H1 (cell line): ENCODE measurements around the gene WSCD1. TPM values are rescaled to one million over a fixed set of nuclear protein-coding genes. Genes with fewer than 3 reads are reported as not detected.

Source experiments
- CTCF ChIA-PET: fragments of 300-600 bp; sonication (Branson Sonifier 250); formaldehyde crosslinking; loops from one replicate; lab custom pipeline; 2021; ENCODE audit not compliant: partially characterized antibody; lab: Charles Lee
- POLR2A ChIA-PET: fragments of 300-600 bp; sonication (Branson Sonifier 250); formaldehyde crosslinking; loops from one replicate; lab custom pipeline; 2021; ENCODE audit warnings: inconsistent platforms; ENCODE audit not compliant: partially characterized antibody; lab: Charles Lee
- DNase-seq, 2 experiments: peaks; one replicate each; pipeline versions ENCODE4 v3.0.0 to v3.0.0-alpha.2; 2010 to 2022; ENCODE audit warnings: low spot score in 2 of 2, low read depth in 1 of 2, mixed read lengths in 1 of 2
- FAIRE-seq: peaks from 2 replicates; lab custom pipeline; 2011; peaks lifted over from hg19 to GRCh38; lab: Jason Lieb, UNC
- H2AFZ ChIP-seq: 2 replicates; pipeline ENCODE4 v1.8.1; 2012; ENCODE audit warnings: low read length, inconsistent platforms
- H2AK5ac ChIP-seq: 2 replicates; pipeline ENCODE4 v1.6.1; 2013; ENCODE audit warnings: low read depth, low read length
- H2BK120ac ChIP-seq: replicated peaks from 2 replicates; pipeline ENCODE3; 2013; ENCODE audit warnings: low read depth, low read length, inconsistent platforms
- H2BK12ac ChIP-seq: 2 replicates; pipeline ENCODE4 v1.6.1; 2013; ENCODE audit warnings: low read depth, low read length
- H2BK15ac ChIP-seq: 2 replicates; pipeline ENCODE4 v1.6.1; 2013; ENCODE audit warnings: low read length
- H2BK20ac ChIP-seq: 2 replicates; pipeline ENCODE4 v1.6.1; 2013; ENCODE audit warnings: low read length
- H2BK5ac ChIP-seq: 2 replicates; pipeline ENCODE4 v1.6.1; 2013; ENCODE audit warnings: low read depth, low read length
- H3K14ac ChIP-seq: 2 replicates; pipeline ENCODE4 v1.6.1; 2013; ENCODE audit warnings: inconsistent platforms; ENCODE audit not compliant: insufficient read length
- H3K18ac ChIP-seq: 2 replicates; pipeline ENCODE4 v1.6.1; 2013; ENCODE audit warnings: low read length; ENCODE audit errors: extremely low read depth
- H3K23ac ChIP-seq: 2 replicates; pipeline ENCODE4 v1.6.1; 2013; ENCODE audit warnings: inconsistent platforms; ENCODE audit not compliant: insufficient read length
- H3K23me2 ChIP-seq: 2 replicates; pipeline ENCODE4 v1.6.1; 2013; ENCODE audit warnings: low read depth, low read length
- H3K27ac ChIP-seq: 2 replicates; pipeline ENCODE4 v1.6.1; 2011; ENCODE audit warnings: low read depth, low read length, inconsistent platforms
- H3K27me3 ChIP-seq, 4 experiments: replicated peaks in 1 of 4; 1 replicate in 1 of 4; 2 replicates in 3 of 4; pipeline versions ENCODE4 v1.6.1 to v1.8.1; 2011 to 2013; ENCODE audit warnings: low read length in 3 of 4, mild to moderate bottlenecking in 3 of 4, inconsistent platforms in 2 of 4, mixed read lengths in 2 of 4, moderate library complexity in 1 of 4; ENCODE audit not compliant: control insufficient read depth in 3 of 4, insufficient read depth in 3 of 4; ENCODE audit errors: extremely low read depth in 1 of 4
- H3K36me3 ChIP-seq, 4 experiments: 2 replicates each; pipeline versions ENCODE4 v1.6.1 to v1.8.1; 2011 to 2013; ENCODE audit warnings: mild to moderate bottlenecking in 4 of 4, low read length in 3 of 4, moderate library complexity in 2 of 4, control low read depth in 1 of 4, inconsistent platforms in 1 of 4; ENCODE audit not compliant: insufficient read depth in 4 of 4, control insufficient read depth in 2 of 4
- H3K4ac ChIP-seq: replicated peaks from 2 replicates; pipeline ENCODE3; 2013; ENCODE audit warnings: low read length, low read depth, mixed read lengths, inconsistent platforms; ENCODE audit not compliant: insufficient read length
- H3K4me1 ChIP-seq, 4 experiments: replicated peaks in 1 of 4; 1 replicate in 1 of 4; 2 replicates in 3 of 4; pipeline versions ENCODE4 v1.6.1 to v1.8.1; 2011 to 2013; ENCODE audit warnings: low read length in 3 of 4, inconsistent platforms in 2 of 4, mixed read lengths in 1 of 4; ENCODE audit not compliant: insufficient read depth in 4 of 4, control insufficient read depth in 3 of 4
- H3K4me2 ChIP-seq, 2 experiments: 2 replicates each; pipeline versions ENCODE4 v1.6.1 to v1.8.1; 2011 to 2013; ENCODE audit warnings: low read depth in 2 of 2, low read length in 2 of 2, control low read depth in 1 of 2, inconsistent platforms in 1 of 2, mild to moderate bottlenecking in 1 of 2; ENCODE audit not compliant: insufficient read depth in 1 of 2
- H3K4me3 ChIP-seq, 4 experiments: fragments of 200-600, 300-600 bp in 1 of 4; sonication (generic), shearing (Covaris generic), sonication (Bioruptor Twin) in 1 of 4; 2 replicates each; pipeline versions ENCODE4 v1.5.1 to v1.8.1; 2011 to 2016; ENCODE audit warnings: low read length in 4 of 4, low read depth in 3 of 4, control low read depth in 2 of 4, inconsistent platforms in 2 of 4, mild to moderate bottlenecking in 2 of 4, mixed read lengths in 1 of 4, moderate library complexity in 1 of 4; ENCODE audit not compliant: insufficient read depth in 2 of 4; ENCODE audit errors: extremely low read depth in 1 of 4
- H3K56ac ChIP-seq: replicated peaks from 2 replicates; pipeline ENCODE3; 2013; ENCODE audit warnings: low read depth, mild to moderate bottlenecking, mixed read lengths, low read length, inconsistent platforms; ENCODE audit not compliant: insufficient read length
- H3K79me1 ChIP-seq: 2 replicates; pipeline ENCODE4 v1.6.1; 2013; ENCODE audit warnings: low read depth, low read length, control low read depth
- H3K79me2 ChIP-seq, 2 experiments: 2 replicates each; pipeline versions ENCODE4 v1.6.1 to v1.8.1; 2012 to 2013; ENCODE audit warnings: low read length in 2 of 2, mild to moderate bottlenecking in 2 of 2, inconsistent platforms in 1 of 2; ENCODE audit not compliant: insufficient read depth in 2 of 2, control insufficient read depth in 1 of 2
- H3K9ac ChIP-seq, 4 experiments: replicated peaks in 1 of 4; 1 replicate in 1 of 4; 2 replicates in 3 of 4; pipeline versions ENCODE4 v1.6.1 to v1.8.1; 2011 to 2013; ENCODE audit warnings: low read depth in 3 of 4, low read length in 3 of 4, control low read depth in 2 of 4, mild to moderate bottlenecking in 2 of 4, moderate library complexity in 2 of 4, inconsistent platforms in 1 of 4; ENCODE audit errors: extremely low read depth in 1 of 4
- H3K9me3 ChIP-seq, 2 experiments: 2 replicates each; pipeline versions ENCODE4 v1.6.1 to v1.8.1; 2012 to 2013; ENCODE audit warnings: mild to moderate bottlenecking in 2 of 2, moderate library complexity in 2 of 2, control low read depth in 1 of 2, inconsistent platforms in 1 of 2, low read depth in 1 of 2, low read length in 1 of 2, mixed read lengths in 1 of 2; ENCODE audit not compliant: insufficient read depth in 2 of 2
- H4K20me1 ChIP-seq, 2 experiments: replicated peaks in 1 of 2; 2 replicates each; pipeline versions ENCODE3 to v1.8.1; 2011 to 2013; ENCODE audit warnings: inconsistent platforms in 2 of 2, low read length in 2 of 2, mild to moderate bottlenecking in 1 of 2; ENCODE audit not compliant: insufficient read depth in 2 of 2, control insufficient read depth in 1 of 2
- H4K5ac ChIP-seq: 2 replicates; pipeline ENCODE4 v1.6.1; 2013; ENCODE audit warnings: low read length, low read depth, mixed read lengths, inconsistent platforms; ENCODE audit not compliant: insufficient read length
- H4K8ac ChIP-seq: 2 replicates; pipeline ENCODE4 v1.8.0; 2013; ENCODE audit warnings: mild to moderate bottlenecking, moderate library complexity, low read length, inconsistent platforms; ENCODE audit not compliant: insufficient read depth; ENCODE audit errors: extremely low read depth
- H4K91ac ChIP-seq: replicated peaks from 2 replicates; pipeline ENCODE3; 2013; ENCODE audit warnings: low read length, mixed read lengths, inconsistent platforms; ENCODE audit not compliant: insufficient read length
- BCL11A ChIP-seq, 2 experiments: IDR thresholded peaks; one replicate each; pipeline ENCODE4 v1.6.1; 2011; ENCODE audit warnings: low read depth in 2 of 2, low read length in 2 of 2, mild to moderate bottlenecking in 2 of 2
- CBX8 ChIP-seq: fragments of 300-800, 300-1000 bp; sonication (generic); IDR thresholded peaks from 2 replicates; pipeline ENCODE4 v1.7.1; 2016; ENCODE audit warnings: low read depth, low read length, borderline replicate concordance
- EGR1 ChIP-seq: IDR thresholded peaks from 2 replicates; pipeline ENCODE4 v1.6.1; 2011; ENCODE audit warnings: low read depth, low read length, borderline replicate concordance
- KDM5A ChIP-seq: fragments of 200-600 bp; IDR thresholded peaks from 2 replicates; pipeline ENCODE4 v1.7.1; 2012; ENCODE audit warnings: mild to moderate bottlenecking, low read length, inconsistent platforms, mixed read lengths
- POLR2AphosphoS5 ChIP-seq: IDR thresholded peaks from 2 replicates; pipeline ENCODE4 v1.6.1; 2011; ENCODE audit warnings: low read depth, low read length
- SAP30 ChIP-seq: fragments of 300-600 bp; sonication (generic); IDR thresholded peaks from 2 replicates; pipeline ENCODE4 v1.7.1; 2012; ENCODE audit warnings: low read length, moderate library complexity, mild to moderate bottlenecking, inconsistent platforms; ENCODE audit not compliant: insufficient read depth, insufficient replicate concordance
- SIN3A ChIP-seq, 2 experiments: IDR thresholded peaks in 1 of 2; conservative IDR thresholded peaks in 1 of 2; 2 replicates each; pipeline ENCODE4 v1.6.1; 2011 to 2012; ENCODE audit warnings: low read length in 2 of 2, improper control_type of control experiment in 1 of 2, low read depth in 1 of 2, mild to moderate bottlenecking in 1 of 2
- SP1 ChIP-seq: IDR thresholded peaks from 2 replicates; pipeline ENCODE4 v1.6.1; 2011; ENCODE audit warnings: low read depth, low read length
- SUZ12 ChIP-seq: fragments of 200-600 bp; sonication (generic); IDR thresholded peaks from 2 replicates; pipeline ENCODE4 v1.6.1; 2012; ENCODE audit warnings: mild to moderate bottlenecking, inconsistent platforms, low read length, moderate library complexity, mixed read lengths
- YY1 ChIP-seq: IDR thresholded peaks from 2 replicates; pipeline ENCODE4 v1.6.1; 2011; ENCODE audit warnings: low read depth, mild to moderate bottlenecking, low read length
- WGBS, 2 experiments: shearing (Covaris generic) in 1 of 2; methylation state at CpG; one replicate each; pipeline versions ENCODE4 v1.1.6 to v1.1.7; 2013 to 2015; ENCODE audit warnings: low lambda C conversion rate in 2 of 2, mixed read lengths in 2 of 2, inconsistent platforms in 1 of 2, low coverage in 1 of 2, missing lambda C conversion rate in 1 of 2; ENCODE audit not compliant: insufficient replicate concordance in 2 of 2, insufficient coverage in 1 of 2, insufficient read length in 1 of 2; ENCODE audit errors: extremely low coverage in 1 of 2, missing lambda C conversion rate in 1 of 2; 5-methylcytosine and 5-hydroxymethylcytosine counted together
- polyA plus RNA-seq, 7 experiments: library from polyadenylated mRNA; depleted of rRNA in 3 of 7; stranded (reverse) in 5 of 7; unstranded in 2 of 7; fragments of >200 nt in 5 of 7; fragments of 200-250 nt in 2 of 7; gene quantifications; 1 replicate in 5 of 7; 2 replicates in 1 of 7; 4 replicates in 1 of 7; pipeline versions ENCODE4 v1.2.1 to v1.2.3, GENCODE V29; 2011 to 2013; ENCODE audit warnings: missing spikeins in 2 of 7, mixed read lengths in 2 of 7
- total RNA-seq: library from RNA; stranded (reverse); fragmentation: NEBNext Ultra II Directional; extraction: Animal tissue kit (Norgen Biotek cat#: 25700); gene quantifications from 2 replicates; pipeline ENCODE4 v1.2.1, GENCODE V29; 2021
- TF ChIP-seq, protein P1 (sequence below): IDR thresholded peaks from 2 replicates; pipeline ENCODE4 v1.6.1; 2011; ENCODE audit warnings: low read depth, mild to moderate bottlenecking, low read length; ENCODE audit not compliant: insufficient read depth

Gene WSCD1
- total and polyA plus RNA-seq, 2 of the 8 experiments (the other 6 are each of a cell fraction or from before 2014, with no cell fraction given), result 21.9 to 39.0 TPM

DNA sequence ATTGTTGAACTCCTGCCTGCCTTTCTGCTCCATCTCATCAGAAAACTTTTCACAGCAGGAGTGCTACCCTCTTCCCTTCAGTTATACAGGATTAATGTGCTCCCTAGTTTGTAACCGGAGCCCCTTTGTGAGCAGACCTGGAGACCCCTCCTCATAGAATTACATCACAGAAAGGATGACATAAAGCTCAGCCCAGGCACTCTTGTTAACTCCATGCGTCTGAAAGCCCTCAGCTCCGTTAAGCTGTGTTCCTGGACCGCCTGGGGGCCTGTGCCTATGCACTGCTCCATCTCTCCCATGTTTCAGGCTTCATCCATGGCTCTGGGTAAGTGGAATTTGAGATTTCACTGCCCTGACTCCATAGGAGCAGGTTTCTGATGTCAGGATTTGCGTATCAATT, 7.6 kb downstream of the WSCD1 start:
- FAIRE-seq (no peak), DNase-seq (no peak)
- H3K9me3 ChIP-seq, result no peaks in the 10 kb centered on the region
- no peak overlapping the region for H3K23ac ChIP-seq
- H3K4me3 ChIP-seq, result no peak overlapping the region
- no peak overlapping the region; the same call in 1 of the 2 replicates for H3K18ac ChIP-seq
- no peak overlapping the region for H4K8ac ChIP-seq
- H3K56ac ChIP-seq, result no peak overlapping the region
- H2BK15ac ChIP-seq, result no peak overlapping the region
- H2BK120ac ChIP-seq, result no peak overlapping the region
- CTCF ChIA-PET, result interaction anchor here (0.6 to 3.3 kb wide), 3 partner anchors 10 to 344 kb away, joined by 3 to 15 read pairs (median 3); no protein-coding TSS in a partner anchor
- peaks cover 2 to 12% (median 4%) of the 10 kb centered on the region in 4 experiments; a peak in 5 of 7 replicates for H3K4me1 ChIP-seq
- H3K4ac ChIP-seq, result no peak overlapping the region
- no peak overlapping the region for H3K4me2 ChIP-seq
- TF ChIP-seq SIN3A (conservative IDR thresholded peaks at IDR 0.05 in 1 of 2, IDR thresholded peaks at IDR 0.05 in 1 of 2; ENCODE audit: low read depth in 1 of 2, low read length in 2 of 2) (no peak), CBX8 (no peak), SP1 (no peak), SUZ12 (no peak), SAP30 (no peak), EGR1 (no peak), KDM5A (no peak), POLR2AphosphoS5 (no peak), BCL11A (IDR thresholded peaks at IDR 0.05; ENCODE audit: low read depth in 2 of 2, low read length in 2 of 2) (no peak), YY1 (no peak)
- TF ChIP-seq, protein P1, sequence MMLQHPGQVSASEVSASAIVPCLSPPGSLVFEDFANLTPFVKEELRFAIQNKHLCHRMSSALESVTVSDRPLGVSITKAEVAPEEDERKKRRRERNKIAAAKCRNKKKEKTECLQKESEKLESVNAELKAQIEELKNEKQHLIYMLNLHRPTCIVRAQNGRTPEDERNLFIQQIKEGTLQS, result no peak
- POLR2A ChIA-PET, result interaction anchor here (1.1 kb wide), 1 partner anchor 9 kb away, joined by 3 read pairs; no protein-coding TSS in a partner anchor
- H3K27me3 ChIP-seq, result no peaks in the 10 kb centered on the region
- H3K14ac ChIP-seq, result no peak overlapping the region
- H4K91ac ChIP-seq, result no peak overlapping the region
- H2BK12ac ChIP-seq, result no peak overlapping the region
- H2AFZ ChIP-seq, result no peak overlapping the region
- H3K9ac ChIP-seq, result no peak overlapping the region
- peaks cover 7% of the 10 kb centered on the region; the same call in 1 of the 2 replicates for H3K79me1 ChIP-seq
- H4K5ac ChIP-seq, result no peak overlapping the region
- peaks cover 0 to 42% of the 10 kb centered on the region in 2 experiments; a peak in 2 of 4 replicates for H3K79me2 ChIP-seq
- H2BK20ac ChIP-seq, result no peak overlapping the region
- 90% methylated on average over 5 of the region's 5 CpGs; no CpG with 5 or more reads in 1 of the 2 experiments for WGBS, 2 experiments
- no peaks in the 10 kb centered on the region for H3K23me2 ChIP-seq
- H3K27ac ChIP-seq, result no peak overlapping the region
- peaks cover 0 to 12% of the 10 kb centered on the region in 2 experiments for H4K20me1 ChIP-seq
- H3K36me3 ChIP-seq, result peaks cover 0 to 9% (median under 1%) of the 10 kb centered on the region in 4 experiments; a peak in 2 of 8 replicates
- H2AK5ac ChIP-seq, result no peak overlapping the region
- no peak overlapping the region for H2BK5ac ChIP-seq
